Fibroblast of villous mesenchyme (primary cell): Measurements from ENCODE around the gene BEND7. TPM values are rescaled to one million over a fixed set of nuclear protein-coding genes. Genes with fewer than 3 reads are reported as not detected.

Experiments used
- DNase-seq: peaks from one replicate; pipeline ENCODE4 v3.0.0-alpha.2; 2010; ENCODE audit warnings: low read depth
- H3K4me3 ChIP-seq: 2 replicates; pipeline ENCODE4 v1.5.1; 2011; ENCODE audit warnings: low read depth, mild to moderate bottlenecking, low read length
- CTCF ChIP-seq: IDR thresholded peaks from 2 replicates; pipeline ENCODE4 v1.5.1; 2012; ENCODE audit warnings: low read depth, mild to moderate bottlenecking, low read length; ENCODE audit not compliant: insufficient read depth
- total RNA-seq: library from RNA; depleted of rRNA; stranded (reverse); fragments of >200 nt; gene quantifications from 2 replicates; pipeline ENCODE4 v1.2.3, GENCODE V29; 2012

The BEND7 gene
- total RNA-seq, 1 donor, result under 0.01 TPM

- TF ChIP-seq CTCF, result no peak
- DNase-seq, result no peak
- H3K4me3 ChIP-seq, result no peak overlapping the region
These were observed 7.8 kb downstream of the BEND7 start for GRCh38 chr10:13521026-13521425.

- no peak for DNase-seq
- H3K4me3 ChIP-seq, result no peak overlapping the region
- TF ChIP-seq CTCF, result no peak
These were observed 8.6 kb downstream of the BEND7 start for GRCh38 chr10:13520194-13520593.

- H3K4me3 ChIP-seq, result no peak overlapping the region
- TF ChIP-seq CTCF, result peak; percentile 47
- no peak for DNase-seq
These were observed 10.6 kb downstream of the BEND7 start for GRCh38 chr10:13518076-13518692.

- no peak for DNase-seq
- TF ChIP-seq CTCF, result no peak
These were observed 11.1 kb downstream of the BEND7 start for GRCh38 chr10:13517675-13518074.

GRCh38 chr10:13516176-13516575 is 12.6 kb downstream of the BEND7 start:
- TF ChIP-seq CTCF, result no peak
- H3K4me3 ChIP-seq, result no peak overlapping the region
- no peak for DNase-seq

More at GRCh38 chr10:13517675-13518074, 11.1 kb downstream of the BEND7 start:
- H3K4me3 ChIP-seq, result no peak overlapping the region

GRCh38 chr10:13515467-13515866 is 13.3 kb downstream of the BEND7 start:
- no peak overlapping the region for H3K4me3 ChIP-seq
- no peak for TF ChIP-seq CTCF
- DNase-seq, result no peak

GRCh38 chr10:13514296-13514695 is 14.5 kb downstream of the BEND7 start:
- no peak for TF ChIP-seq CTCF
- DNase-seq, result no peak
- no peak overlapping the region for H3K4me3 ChIP-seq
